NCI-H2227 (cell line): Measurements from ENCODE around the gene PRRT3.
A peak's percentile ranks its signal among the peaks of the same experiment; 100 is the strongest.
"Not testable (repeated sequence)": the region's sequence is repeated elsewhere in the genome, so short reads cannot be mapped to it uniquely, and the experiment has no call there.

ENCODE experiments used
- DNase-seq: peaks from one replicate; lab custom pipeline; 2025; ENCODE audit not compliant: unreplicated experiment; lab: John Stamatoyannopoulos, UW

The PRRT3 gene

DNA sequence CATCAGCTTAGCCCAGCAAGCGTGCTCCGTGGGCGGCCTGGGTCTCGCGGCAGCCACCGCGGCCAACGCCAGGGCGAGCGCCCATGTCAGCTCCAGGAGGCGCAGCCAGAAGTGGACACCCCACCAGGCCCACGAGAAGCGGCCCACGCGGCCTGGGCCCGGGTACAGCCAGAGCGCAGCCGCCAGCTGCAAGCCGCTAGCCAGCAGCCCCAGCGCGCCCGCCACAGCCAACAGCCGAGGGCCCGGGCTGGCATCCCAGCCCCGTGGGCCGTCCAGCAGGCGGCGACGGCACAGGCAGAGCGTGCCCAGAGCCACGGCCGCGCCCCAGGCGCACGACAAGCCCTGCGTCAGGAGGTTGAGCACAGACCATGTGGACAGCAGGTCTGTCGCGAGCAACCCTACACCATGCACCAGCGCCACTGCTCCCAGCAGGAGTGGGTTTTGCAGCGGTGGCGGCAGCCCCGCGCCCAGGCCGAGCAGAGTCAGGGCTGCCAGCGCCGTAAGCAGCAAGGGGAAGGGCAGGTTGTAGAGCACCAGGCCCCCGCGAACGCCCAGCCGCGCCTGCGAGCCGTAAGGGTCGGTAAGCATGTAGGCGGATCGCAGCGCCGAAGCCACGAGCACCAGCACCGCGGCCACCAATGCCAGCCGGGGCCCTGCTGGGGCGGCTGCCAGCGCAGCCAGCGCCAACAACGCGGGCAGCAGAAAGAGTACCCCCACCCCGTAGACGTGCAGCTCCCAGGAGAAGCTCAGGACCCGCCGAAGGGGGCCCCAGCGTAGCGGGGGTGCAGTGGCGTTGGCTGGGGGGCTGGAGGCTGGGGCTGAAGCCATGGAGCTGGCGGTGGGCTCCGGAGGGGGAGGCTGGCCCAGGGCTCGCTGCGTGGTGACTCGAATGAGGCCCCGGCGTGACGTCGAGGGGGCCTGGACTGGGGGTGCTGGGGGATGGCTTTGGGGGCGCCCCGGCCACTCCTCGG, 4.9 kb downstream of the PRRT3 start:
- DNase-seq, result no peak

DNA sequence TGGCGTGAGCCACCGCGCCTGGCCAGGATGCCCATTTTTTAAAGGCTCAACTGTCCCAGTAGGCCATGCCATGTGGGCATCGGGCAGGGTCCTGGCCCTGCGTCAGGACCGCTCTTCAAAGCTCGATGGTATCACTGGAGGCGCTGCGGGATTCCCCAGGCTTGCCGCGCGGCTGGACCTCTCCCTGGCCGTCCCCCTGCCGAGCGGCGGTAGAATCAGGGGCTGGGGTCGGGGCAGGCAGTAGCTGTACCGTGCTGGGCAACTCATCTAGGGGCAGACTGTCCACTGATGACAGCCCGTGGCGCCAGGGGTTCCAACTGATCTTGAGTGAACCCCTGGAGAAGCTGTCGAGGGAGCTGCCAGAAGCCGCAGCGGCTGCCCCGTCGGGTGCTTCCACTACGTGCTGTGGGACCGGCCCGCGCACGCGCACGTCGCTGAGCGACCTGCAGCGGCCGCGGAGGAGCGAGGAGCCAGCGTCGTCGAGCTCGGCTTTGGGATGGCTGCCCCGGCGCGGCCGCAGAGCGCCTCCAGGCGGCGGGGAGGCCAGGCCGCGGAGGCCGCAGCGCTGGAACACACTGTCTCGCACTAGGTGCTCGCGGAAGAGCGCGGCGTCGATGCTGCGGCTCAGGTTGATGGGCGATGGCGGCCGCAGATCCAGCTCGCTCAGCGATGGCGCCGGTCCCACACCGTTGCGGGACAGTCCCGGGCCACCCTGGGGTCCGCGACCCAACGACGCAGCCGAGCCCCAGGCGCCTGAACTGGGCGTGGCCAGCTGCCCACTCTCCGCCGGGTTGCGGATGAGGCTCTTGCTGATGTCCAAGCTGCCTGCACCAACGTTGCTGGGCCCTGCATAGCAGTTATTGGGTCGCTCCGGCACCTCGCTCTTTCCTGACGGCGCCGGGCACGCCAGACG, 5.8 kb downstream of the PRRT3 start:
- DNase-seq, result peak; percentile 63

DNA sequence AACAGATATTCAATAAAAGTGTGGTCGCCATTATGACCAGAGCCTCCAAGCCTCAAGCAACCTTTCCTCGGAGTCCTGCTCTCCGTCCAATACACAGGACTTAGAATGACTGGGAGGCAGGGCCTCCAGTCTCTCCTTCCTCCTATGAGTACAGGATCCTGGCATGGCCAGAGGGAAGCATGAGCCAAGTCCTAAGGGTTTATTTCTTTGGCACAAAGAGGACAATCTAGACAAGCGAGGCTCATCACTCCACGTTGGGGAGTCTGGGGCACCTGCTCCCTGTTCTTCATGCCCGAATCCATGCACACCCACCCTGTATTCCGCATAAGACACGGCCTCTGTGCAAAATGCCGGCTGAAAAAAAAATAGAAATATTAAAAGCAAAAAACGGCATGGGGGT, 6.8 kb downstream of the PRRT3 start:
- no peak for DNase-seq

DNA sequence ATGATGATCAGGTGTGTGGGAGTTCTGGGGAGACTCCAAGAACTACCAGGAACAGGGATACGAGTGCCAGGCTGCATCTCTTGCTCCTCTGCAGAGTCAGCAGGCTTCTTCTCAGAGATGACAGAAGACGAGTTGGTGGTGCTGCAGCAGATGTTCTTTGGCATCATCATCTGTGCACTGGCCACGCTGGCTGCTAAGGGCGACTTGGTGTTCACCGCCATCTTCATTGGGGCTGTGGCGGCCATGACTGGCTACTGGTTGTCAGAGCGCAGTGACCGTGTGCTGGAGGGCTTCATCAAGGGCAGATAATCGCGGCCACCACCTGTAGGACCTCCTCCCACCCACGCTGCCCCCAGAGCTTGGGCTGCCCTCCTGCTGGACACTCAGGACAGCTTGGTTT, 7.9 kb downstream of the PRRT3 start:
- no peak for DNase-seq

DNA sequence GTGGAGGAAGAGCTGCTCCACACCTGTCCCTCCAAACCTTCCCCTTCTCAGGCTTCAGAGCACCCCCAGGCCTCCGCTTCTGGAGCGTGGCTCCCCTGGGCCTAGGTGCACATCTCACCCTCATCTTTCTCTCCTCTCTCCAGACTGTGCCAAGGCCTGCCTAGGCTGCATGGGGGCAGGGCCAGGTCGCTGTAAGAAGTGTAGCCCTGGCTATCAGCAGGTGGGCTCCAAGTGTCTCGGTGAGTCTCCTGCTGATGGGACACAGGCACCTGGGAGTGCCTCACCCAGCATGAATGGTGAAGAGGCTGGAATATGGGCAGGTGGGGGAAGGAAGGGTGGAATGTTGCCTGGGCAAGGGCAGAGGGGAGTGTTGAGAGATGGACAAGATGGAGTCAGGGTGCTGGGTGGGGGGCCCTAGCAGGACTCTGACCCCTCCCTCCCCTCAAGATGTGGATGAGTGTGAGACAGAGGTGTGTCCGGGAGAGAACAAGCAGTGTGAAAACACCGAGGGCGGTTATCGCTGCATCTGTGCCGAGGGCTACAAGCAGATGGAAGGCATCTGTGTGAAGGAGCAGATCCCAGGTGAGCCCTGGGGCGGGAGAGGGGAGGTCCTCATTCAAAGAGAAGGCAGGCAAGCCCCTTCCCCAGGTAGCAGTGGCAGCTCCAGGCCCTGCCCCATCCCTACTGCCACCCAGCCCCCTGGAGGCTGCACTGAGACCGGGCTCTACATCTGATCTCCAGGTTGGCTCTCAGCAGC, 9.1 kb downstream of the PRRT3 start:
- DNase-seq, result no peak

DNA sequence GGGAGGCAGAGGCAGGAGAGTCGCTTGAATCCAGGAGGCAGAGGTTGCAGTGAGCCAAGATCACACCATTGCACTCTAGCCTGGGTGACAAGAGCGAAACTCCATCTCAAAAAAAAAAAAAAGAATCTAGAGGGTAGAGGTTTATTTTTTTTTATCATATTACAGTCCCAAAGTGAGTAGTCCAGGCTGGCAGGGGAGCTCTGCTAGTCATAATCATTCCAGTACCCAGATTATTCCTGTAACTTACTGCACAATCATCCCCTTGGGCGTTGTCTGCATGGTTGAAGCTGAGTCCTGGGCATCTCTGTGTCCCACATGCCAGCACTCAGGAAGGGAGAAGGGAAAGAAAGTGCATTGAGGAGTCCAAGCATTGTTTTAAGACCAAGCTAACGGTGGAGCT, 10.0 kb downstream of the PRRT3 start:
- no peak for DNase-seq

DNA sequence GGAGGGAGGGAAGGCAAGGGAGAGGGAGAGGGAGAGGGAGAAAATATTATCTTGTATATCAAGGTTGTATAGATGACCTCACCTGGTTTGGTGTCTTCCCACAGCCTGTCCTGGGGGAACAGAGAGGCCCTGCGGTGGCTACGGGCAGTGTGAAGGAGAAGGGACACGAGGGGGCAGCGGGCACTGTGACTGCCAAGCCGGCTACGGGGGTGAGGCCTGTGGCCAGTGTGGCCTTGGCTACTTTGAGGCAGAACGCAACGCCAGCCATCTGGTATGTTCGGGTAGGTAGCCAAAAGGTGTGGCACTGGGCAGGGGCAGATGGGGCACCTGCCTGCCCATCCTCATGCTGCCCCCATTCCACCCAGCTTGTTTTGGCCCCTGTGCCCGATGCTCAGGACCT, 11.5 kb downstream of the PRRT3 start:
- no peak for DNase-seq

DNA sequence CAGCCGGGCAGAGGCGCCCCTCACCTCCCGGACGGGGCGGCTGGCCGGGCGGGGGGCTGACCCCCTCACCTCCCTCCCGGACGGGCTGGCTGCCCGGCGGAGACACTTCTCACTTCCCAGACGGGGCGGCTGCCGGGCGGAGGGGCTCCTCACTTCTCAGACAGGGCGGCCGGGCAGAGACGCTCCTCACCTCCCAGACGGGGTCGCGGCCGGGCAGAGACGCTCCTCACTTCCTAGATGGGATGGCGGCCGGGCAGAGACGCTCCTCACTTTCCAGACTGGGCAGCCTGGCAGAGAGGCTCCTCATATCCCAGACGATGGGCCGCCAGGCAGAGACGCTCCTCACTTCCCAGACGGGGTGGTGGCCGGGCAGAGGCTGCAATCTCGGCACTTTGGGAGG, 12.3 kb downstream of the PRRT3 start:
- DNase-seq, result not testable (repeated sequence)

DNA sequence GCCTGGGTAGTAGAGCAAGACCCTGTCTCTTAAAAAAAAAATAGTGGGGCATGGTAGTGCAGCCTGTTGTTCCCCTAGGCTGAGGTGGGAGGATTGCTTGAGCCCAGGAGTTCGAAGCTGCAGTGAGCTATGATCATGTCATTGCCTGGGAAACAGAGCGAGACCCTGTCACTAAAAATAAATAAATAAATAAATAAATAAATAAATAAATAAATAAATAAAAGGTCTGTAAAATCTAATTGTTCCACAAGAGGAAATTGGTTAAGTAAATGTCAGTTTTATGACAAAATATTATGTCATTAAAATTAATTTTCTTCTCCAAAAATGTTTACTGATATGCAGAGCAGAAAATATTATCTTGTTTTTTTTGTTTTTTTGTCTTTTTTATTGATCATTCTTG, 13.2 kb downstream of the PRRT3 start:
- DNase-seq, result no peak

DNA sequence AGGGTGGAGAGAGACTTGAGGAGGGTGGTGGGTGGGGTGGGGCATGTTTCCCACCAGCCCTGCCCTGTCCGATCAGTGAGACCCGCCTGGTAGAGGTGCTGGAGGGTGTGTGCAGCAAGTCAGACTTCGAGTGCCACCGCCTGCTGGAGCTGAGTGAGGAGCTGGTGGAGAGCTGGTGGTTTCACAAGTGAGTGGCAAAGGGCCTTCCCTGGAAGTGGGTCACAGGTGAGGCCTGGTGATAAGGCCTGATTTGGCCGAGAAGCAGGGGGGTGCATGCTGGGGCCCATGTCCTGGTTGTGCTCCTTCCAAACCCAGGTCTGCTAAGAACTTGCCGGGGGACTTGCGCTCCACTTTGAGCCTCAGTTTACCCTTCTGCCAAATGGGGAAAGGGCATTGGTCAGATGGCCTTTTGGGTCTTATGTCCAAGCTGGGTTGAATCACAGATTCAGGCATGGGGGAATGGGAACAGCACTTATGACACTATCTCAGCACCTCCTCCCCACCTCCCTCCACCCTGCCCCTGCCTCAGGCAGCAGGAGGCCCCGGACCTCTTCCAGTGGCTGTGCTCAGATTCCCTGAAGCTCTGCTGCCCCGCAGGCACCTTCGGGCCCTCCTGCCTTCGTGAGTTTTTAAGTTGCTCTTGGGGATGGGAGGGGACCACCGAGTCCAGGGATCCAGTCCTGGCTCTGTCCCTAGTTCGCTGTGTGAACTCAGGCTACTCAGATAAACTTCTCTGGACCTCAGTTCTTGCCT, 14.5 kb downstream of the PRRT3 start:
- no peak for DNase-seq

DNA sequence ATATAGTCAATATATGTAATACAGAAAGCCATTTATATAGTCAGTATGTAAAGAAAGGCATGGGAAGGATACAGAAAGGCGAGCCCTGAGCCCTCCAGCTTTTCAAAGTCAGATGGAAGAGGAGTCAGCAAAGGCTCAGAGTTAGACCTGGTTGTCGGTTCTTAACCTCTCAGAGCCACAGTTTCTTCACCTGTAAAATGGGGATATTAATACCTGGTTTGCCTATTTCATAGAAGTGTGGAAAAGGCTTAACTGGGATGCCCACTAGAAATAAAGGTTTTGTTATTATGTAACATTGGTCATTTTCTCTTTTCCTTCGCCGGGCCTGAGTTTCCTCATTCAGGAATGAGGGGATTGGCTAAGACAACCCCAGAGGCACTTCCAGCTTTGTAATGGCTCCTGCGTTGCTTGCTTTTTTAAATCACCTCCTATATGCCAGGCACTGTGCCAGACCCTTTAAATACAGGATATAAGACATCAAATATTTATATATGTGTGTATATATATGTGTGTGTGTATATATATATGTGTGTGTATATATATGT, 16.2 kb downstream of the PRRT3 start:
- DNase-seq, result no peak

DNA sequence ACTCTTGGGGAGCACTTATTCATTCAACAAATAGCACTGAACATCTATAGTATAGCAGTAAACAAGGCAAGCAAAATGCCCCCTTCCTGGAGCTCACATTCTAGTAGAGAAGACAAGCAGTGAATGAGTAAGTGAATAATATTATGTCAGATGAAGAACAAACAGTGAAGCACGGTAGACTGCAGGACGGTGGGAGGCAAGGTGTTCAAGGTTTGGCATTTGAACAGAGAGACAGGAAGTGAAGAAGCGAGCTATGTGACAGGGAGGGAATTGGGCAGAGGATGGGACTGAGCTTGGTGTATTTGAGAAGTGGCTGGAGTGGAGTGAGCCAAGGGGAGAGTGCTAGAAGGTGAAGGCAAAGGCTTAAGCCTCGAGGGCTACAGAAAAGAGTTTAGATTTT, 17.2 kb downstream of the PRRT3 start:
- DNase-seq, result no peak

DNA sequence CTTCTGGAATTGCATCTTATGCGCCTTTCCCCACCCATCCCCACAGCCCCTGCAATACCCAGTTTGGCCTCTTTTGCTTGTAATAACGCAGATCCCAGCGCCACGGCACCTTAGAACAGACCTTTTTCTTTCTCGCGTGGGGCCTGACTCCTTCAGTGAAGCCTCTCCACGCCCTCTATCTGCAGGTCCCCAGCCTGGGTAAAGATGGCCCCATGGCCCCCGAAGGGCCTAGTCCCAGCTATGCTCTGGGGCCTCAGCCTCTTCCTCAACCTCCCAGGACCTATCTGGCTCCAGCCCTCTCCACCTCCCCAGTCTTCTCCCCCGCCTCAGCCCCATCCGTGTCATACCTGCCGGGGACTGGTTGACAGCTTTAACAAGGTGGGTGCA, 18.0 kb downstream of the PRRT3 start:
- peak; percentile 62 for DNase-seq

DNA sequence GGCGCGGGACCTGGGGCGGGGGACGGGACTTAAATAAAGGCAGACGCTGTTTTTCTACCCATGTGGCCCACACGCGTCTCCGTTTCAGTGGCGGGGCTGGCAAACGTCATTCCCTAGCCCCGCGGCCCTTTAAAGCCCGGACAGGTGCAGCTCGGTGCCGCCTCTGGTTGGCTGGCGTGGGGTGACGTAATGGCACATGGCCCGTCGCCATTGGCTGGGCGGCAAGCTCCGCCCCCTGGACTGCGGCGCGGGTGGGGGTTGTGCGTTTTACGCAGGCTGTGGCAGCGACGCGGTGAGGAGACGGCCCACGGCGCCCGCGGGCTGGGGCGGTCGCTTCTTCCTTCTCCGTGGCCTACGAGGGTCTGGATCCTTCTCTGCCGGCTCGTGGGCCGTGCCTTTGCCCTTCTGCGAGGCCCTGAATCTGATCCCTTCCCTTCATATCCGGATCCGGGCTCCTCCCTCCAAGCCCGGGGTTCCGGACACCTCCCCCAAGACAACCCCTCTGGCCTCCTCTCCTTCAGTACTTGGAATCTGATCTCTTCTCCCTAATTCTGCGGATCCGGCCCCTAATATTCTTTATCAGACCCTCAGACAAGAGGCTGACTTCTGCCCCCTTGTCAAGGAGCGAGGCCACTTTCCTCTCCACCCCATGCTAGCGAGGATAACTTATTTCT, 18.5 kb downstream of the PRRT3 start, which contains the start of gene CRELD1:
Gene CRELD1, plus strand, starts transcription at position 274 of the 674 bp plus-strand sequence. CDS start 605 bp downstream, outside the sequence.
- DNase-seq, result peak; percentile 94

DNA sequence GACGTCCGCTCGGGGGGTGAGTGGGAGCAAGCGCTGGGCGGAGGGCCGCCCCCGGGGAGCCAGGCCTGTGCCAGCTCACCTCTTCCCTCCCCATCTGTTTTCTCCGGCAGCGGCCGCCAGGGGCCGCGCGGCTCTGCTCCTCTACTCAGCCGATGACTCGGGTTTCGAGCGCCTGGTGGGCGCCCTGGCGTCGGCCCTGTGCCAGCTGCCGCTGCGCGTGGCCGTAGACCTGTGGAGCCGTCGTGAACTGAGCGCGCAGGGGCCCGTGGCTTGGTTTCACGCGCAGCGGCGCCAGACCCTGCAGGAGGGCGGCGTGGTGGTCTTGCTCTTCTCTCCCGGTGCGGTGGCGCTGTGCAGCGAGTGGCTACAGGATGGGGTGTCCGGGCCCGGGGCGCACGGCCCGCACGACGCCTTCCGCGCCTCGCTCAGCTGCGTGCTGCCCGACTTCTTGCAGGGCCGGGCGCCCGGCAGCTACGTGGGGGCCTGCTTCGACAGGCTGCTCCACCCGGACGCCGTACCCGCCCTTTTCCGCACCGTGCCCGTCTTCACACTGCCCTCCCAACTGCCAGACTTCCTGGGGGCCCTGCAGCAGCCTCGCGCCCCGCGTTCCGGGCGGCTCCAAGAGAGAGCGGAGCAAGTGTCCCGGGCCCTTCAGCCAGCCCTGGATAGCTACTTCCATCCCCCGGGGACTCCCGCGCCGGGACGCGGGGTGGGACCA, 19.2 kb downstream of the PRRT3 start:
- peak; percentile 79 for DNase-seq

DNA sequence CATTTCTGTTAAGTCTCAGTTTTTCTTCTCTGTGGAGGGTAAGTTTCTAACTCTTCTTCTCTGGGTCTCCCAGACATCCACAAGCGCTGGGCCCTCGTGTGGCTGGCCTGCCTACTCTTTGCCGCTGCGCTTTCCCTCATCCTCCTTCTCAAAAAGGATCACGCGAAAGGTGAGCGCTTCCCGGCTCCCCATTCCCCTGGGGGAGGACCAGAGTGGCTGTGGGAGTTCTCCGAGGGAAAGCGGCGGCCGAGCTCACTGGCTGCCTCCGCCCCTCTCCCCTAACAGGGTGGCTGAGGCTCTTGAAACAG, 19.7 kb downstream of the PRRT3 start:
- no peak for DNase-seq

DNA sequence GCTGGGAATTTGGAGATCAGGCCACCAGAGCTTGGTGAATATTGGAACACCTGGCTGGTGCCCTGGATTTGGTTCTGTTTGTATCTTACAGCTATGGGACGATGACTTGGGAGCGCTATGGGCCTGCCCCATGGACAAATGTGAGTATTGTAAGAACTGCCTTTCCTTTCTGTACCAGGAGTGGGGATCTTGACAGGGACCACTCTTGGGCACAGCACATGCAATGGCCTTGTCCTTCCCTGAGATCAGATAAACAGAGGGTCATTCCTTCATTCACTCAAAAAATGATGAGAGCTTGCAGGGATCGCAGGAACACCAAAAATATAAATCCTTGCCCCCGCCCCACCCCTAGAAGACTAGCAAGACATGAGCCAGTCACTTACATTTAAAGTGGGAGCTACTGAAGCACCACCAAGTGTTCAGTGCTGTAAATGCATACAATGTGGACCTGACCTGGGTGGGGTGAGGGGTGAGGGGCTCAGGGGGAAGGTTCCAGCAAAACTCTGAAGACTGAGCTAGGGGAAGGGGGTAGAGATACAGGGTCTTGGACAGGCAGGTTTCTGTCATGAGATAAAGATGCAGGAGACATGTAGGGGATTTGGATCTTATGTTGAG, 21.3 kb downstream of the PRRT3 start:
- no peak for DNase-seq

DNA sequence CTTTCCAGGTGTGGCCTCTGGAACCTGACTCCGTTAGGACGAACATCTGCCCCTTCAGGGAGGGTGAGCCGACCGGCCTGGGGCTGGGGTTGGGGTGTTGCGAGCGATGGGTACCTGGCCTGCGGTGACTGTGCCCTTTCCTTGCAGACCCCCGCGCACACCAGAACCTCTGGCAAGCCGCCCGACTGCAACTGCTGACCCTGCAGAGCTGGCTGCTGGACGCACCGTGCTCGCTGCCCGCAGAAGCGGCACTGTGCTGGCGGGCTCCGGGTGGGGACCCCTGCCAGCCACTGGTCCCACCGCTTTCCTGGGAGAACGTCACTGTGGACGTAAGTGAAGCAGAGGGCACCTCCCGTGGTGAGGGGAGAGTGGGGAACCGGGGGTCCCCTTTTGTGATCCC, 24.1 kb downstream of the PRRT3 start:
- no peak for DNase-seq
